HG03025 (cell line): ENCODE results near the gene YY1AP1.
"Not testable (repeated sequence)": the region's sequence is repeated elsewhere in the genome, so short reads cannot be mapped to it uniquely, and the experiment has no call there.

ENCODE experiments used
- ATAC-seq: cut with Tn5 transposase; IDR thresholded peaks from one replicate; pipeline ENCODE4 v1.9.1; 2021; ENCODE audit warnings: mild to moderate bottlenecking, moderate library complexity; ENCODE audit not compliant: unreplicated experiment, low FRiP score

Gene YY1AP1

GRCh38 chr1:155688324-155689080 lies at the start of gene YY1AP1:
Gene YY1AP1 (minus strand): TSS chr1:155688774. CDS start chr1:155680436, 8,338 bp downstream.
- ATAC-seq, result peak; percentile 75

- no peak for ATAC-seq
These were observed 40.7 kb upstream of the YY1AP1 start for GRCh38 chr1:155729031-155729898.

- no peak for ATAC-seq
These were observed 36.6 kb upstream of the YY1AP1 start for GRCh38 chr1:155725142-155725541.

- ATAC-seq, result no peak
These were observed 31.1 kb upstream of the YY1AP1 start for GRCh38 chr1:155719703-155720102.

- not testable (repeated sequence) for ATAC-seq
These were observed 30.0 kb upstream of the YY1AP1 start for GRCh38 chr1:155718524-155719115.

GRCh38 chr1:155717041-155717440 lies 28.5 kb upstream of the YY1AP1 start:
- no peak for ATAC-seq

GRCh38 chr1:155715777-155716176 lies 27.2 kb upstream of the YY1AP1 start:
- no peak for ATAC-seq

GRCh38 chr1:155715056-155715455 lies 26.5 kb upstream of the YY1AP1 start:
- not testable (repeated sequence) for ATAC-seq

- ATAC-seq, result no peak
These were observed 24.5 kb upstream of the YY1AP1 start for GRCh38 chr1:155713075-155713474.

- not testable (repeated sequence) for ATAC-seq
These were observed 24.1 kb upstream of the YY1AP1 start for GRCh38 chr1:155712636-155713035.

- not testable (repeated sequence) for ATAC-seq
These were observed 22.9 kb upstream of the YY1AP1 start for GRCh38 chr1:155711457-155711856.

- no peak for ATAC-seq
These were observed 20.8 kb upstream of the YY1AP1 start for GRCh38 chr1:155709391-155709790.

- no peak for ATAC-seq
These were observed 17.6 kb upstream of the YY1AP1 start for GRCh38 chr1:155706139-155706538.

GRCh38 chr1:155704414-155704813 lies 15.8 kb upstream of the YY1AP1 start:
- not testable (repeated sequence) for ATAC-seq

- ATAC-seq, result no peak
These were observed 14.6 kb upstream of the YY1AP1 start for GRCh38 chr1:155703216-155703615.

- ATAC-seq, result not testable (repeated sequence)
These were observed 13.1 kb upstream of the YY1AP1 start for GRCh38 chr1:155701675-155702074.

- ATAC-seq, result not testable (repeated sequence)
These were observed 10.5 kb upstream of the YY1AP1 start for GRCh38 chr1:155699062-155699461.

- no peak for ATAC-seq
These were observed 9.9 kb upstream of the YY1AP1 start for GRCh38 chr1:155698382-155699038.

- not testable (repeated sequence) for ATAC-seq
These were observed 9.0 kb upstream of the YY1AP1 start for GRCh38 chr1:155697616-155698015.

GRCh38 chr1:155697046-155697445 lies 8.5 kb upstream of the YY1AP1 start:
- ATAC-seq, result no peak

GRCh38 chr1:155696524-155696923 lies 8.0 kb upstream of the YY1AP1 start:
- ATAC-seq, result no peak
